ENCODE results near the gene AIRE. TPM values are rescaled to one million over a fixed set of nuclear protein-coding genes. Genes with fewer than 3 reads are reported as not detected.
A peak's percentile ranks its signal among the peaks of the same experiment; 100 is the strongest.

Gene AIRE
- total RNA-seq, 1 donor from 2014 or later = not detected

GRCh38 chr21:44295646-44296045 lies 10.0 kb downstream of the AIRE start:
- TF ChIP-seq CTCF (conservative IDR thresholded peaks at IDR 0.05; ENCODE audit: low read depth, low read length) = no peak
- no peak for DNase-seq (ENCODE audit: low read depth)
- H3K4me3 ChIP-seq (ENCODE audit: low read depth, low read length) = no peak overlapping the region

GRCh38 chr21:44296103-44296519 lies 10.4 kb downstream of the AIRE start:
- no peak for TF ChIP-seq CTCF (conservative IDR thresholded peaks at IDR 0.05; ENCODE audit: low read depth, low read length)
- H3K4me3 ChIP-seq (ENCODE audit: low read depth, low read length) = no peak overlapping the region
- no peak for DNase-seq (ENCODE audit: low read depth)

GRCh38 chr21:44296916-44297315 lies 11.2 kb downstream of the AIRE start:
- DNase-seq (ENCODE audit: low read depth) = no peak
- H3K4me3 ChIP-seq (ENCODE audit: low read depth, low read length) = no peak overlapping the region

GRCh38 chr21:44297525-44298290 lies 12.0 kb downstream of the AIRE start:
- H3K4me3 ChIP-seq (ENCODE audit: low read depth, low read length) = no peak overlapping the region
- no peak for DNase-seq (ENCODE audit: low read depth)
- peak; percentile 86 for TF ChIP-seq CTCF (conservative IDR thresholded peaks at IDR 0.05; ENCODE audit: low read depth, low read length)

More at GRCh38 chr21:44296916-44297315, 11.2 kb downstream of the AIRE start:
- no peak for TF ChIP-seq CTCF (conservative IDR thresholded peaks at IDR 0.05; ENCODE audit: low read depth, low read length)

- no peak for DNase-seq (ENCODE audit: low read depth)
- H3K4me3 ChIP-seq (ENCODE audit: low read depth, low read length) = no peak overlapping the region
- TF ChIP-seq CTCF (conservative IDR thresholded peaks at IDR 0.05; ENCODE audit: low read depth, low read length) = peak; percentile 33
Observed at GRCh38 chr21:44298301-44298700, 12.6 kb downstream of the AIRE start.

- H3K4me3 ChIP-seq (ENCODE audit: low read depth, low read length) = peak overlapping the region; percentile 79
- DNase-seq (ENCODE audit: low read depth) = no peak
- no peak for TF ChIP-seq CTCF (conservative IDR thresholded peaks at IDR 0.05; ENCODE audit: low read depth, low read length)
Observed at GRCh38 chr21:44299085-44299457, 13.4 kb downstream of the AIRE start.

Measured in epithelial cell of proximal tubule (primary cell).